A172 (cell line): Measurements from ENCODE around the gene CHST9. TPM values are rescaled to one million over a fixed set of nuclear protein-coding genes. Genes with fewer than 3 reads are reported as not detected.
"Not testable (repeated sequence)": the region's sequence is repeated elsewhere in the genome, so short reads cannot be mapped to it uniquely, and the experiment has no call there.

Experiments
- DNase-seq: peaks from one replicate; pipeline ENCODE4 v3.0.0-alpha.2; 2015; ENCODE audit warnings: low spot score
- total RNA-seq: library from RNA; depleted of rRNA; stranded (reverse); fragments of >200 nt; shearing (Covaris generic); gene quantifications from 2 replicates; pipeline ENCODE4 v1.2.3, GENCODE V29; 2014

The CHST9 gene
- total RNA-seq, 1 experiment from 2014 or later = not detected

- no peak for DNase-seq
These were observed 9.9 kb downstream of the CHST9 start for GRCh38 chr18:27175245-27175644.

GRCh38 chr18:27171993-27172392 lies 13.1 kb downstream of the CHST9 start:
- DNase-seq = no peak

GRCh38 chr18:27165412-27165811 lies 19.7 kb downstream of the CHST9 start:
- DNase-seq = no peak

GRCh38 chr18:27164905-27165304 lies 20.2 kb downstream of the CHST9 start:
- no peak for DNase-seq

GRCh38 chr18:27163197-27163716 lies 21.9 kb downstream of the CHST9 start:
- DNase-seq = not testable (repeated sequence)

GRCh38 chr18:27149240-27149639 lies 35.9 kb downstream of the CHST9 start:
- not testable (repeated sequence) for DNase-seq

- DNase-seq = no peak
These were observed 40.4 kb downstream of the CHST9 start for GRCh38 chr18:27144672-27145071.

GRCh38 chr18:27143580-27144287 lies 41.4 kb downstream of the CHST9 start:
- no peak for DNase-seq

- DNase-seq = no peak
These were observed 42.2 kb downstream of the CHST9 start for GRCh38 chr18:27142891-27143290.

- DNase-seq = no peak
These were observed 43.2 kb downstream of the CHST9 start for GRCh38 chr18:27141876-27142275.

GRCh38 chr18:27138079-27138478 lies 47.0 kb downstream of the CHST9 start:
- DNase-seq = no peak

GRCh38 chr18:27136208-27136535 lies 48.9 kb downstream of the CHST9 start:
- peak; percentile 54 for DNase-seq

- no peak for DNase-seq
These were observed 49.5 kb downstream of the CHST9 start for GRCh38 chr18:27135504-27136207.

GRCh38 chr18:27130065-27130630 lies 55.0 kb downstream of the CHST9 start:
- no peak for DNase-seq

GRCh38 chr18:27124196-27124595 lies 60.9 kb downstream of the CHST9 start:
- no peak for DNase-seq

GRCh38 chr18:27121108-27121507 lies 64.0 kb downstream of the CHST9 start:
- no peak for DNase-seq

- DNase-seq = no peak
These were observed 64.9 kb downstream of the CHST9 start for GRCh38 chr18:27120246-27120645.

- DNase-seq = no peak
These were observed 66.1 kb downstream of the CHST9 start for GRCh38 chr18:27118973-27119372.

- DNase-seq = no peak
These were observed 70.3 kb downstream of the CHST9 start for GRCh38 chr18:27114842-27115241.

- no peak for DNase-seq
These were observed 71.8 kb downstream of the CHST9 start for GRCh38 chr18:27113358-27113757.

GRCh38 chr18:27110319-27110718 lies 74.8 kb downstream of the CHST9 start:
- DNase-seq = no peak

- no peak for DNase-seq
These were observed 75.7 kb downstream of the CHST9 start for GRCh38 chr18:27109451-27109850.

GRCh38 chr18:27108842-27109241 lies 76.3 kb downstream of the CHST9 start:
- no peak for DNase-seq
